Renal cortex interstitium (tissue), 11 donors: Measurements from ENCODE around the gene RANBP1. TPM values are rescaled to one million over a fixed set of nuclear protein-coding genes. Genes with fewer than 3 reads are reported as not detected.

ENCODE experiments used
- DNase-seq, 11 donors: peaks; one replicate each; pipeline ENCODE4 v3.0.0-alpha.2; 2013; ENCODE audit warnings: low read depth in 9 of 11, low spot score in 4 of 11; ENCODE audit errors: extremely low read depth in 1 of 11
- polyA plus RNA-seq, 3 donors: library from polyadenylated mRNA; unstranded; fragments of 120-200 nt; gene quantifications; one replicate each; pipeline ENCODE4 v1.2.1, GENCODE V29; 2013; ENCODE audit not compliant: insufficient read length in 3 of 3

The RANBP1 gene
- polyA plus RNA-seq, 3 donors: 175 to 213 (median 202) TPM

- no peak for DNase-seq
Observed at GRCh38 chr22:20083157-20083890, 32.6 kb upstream of the RANBP1 start.

DNA sequence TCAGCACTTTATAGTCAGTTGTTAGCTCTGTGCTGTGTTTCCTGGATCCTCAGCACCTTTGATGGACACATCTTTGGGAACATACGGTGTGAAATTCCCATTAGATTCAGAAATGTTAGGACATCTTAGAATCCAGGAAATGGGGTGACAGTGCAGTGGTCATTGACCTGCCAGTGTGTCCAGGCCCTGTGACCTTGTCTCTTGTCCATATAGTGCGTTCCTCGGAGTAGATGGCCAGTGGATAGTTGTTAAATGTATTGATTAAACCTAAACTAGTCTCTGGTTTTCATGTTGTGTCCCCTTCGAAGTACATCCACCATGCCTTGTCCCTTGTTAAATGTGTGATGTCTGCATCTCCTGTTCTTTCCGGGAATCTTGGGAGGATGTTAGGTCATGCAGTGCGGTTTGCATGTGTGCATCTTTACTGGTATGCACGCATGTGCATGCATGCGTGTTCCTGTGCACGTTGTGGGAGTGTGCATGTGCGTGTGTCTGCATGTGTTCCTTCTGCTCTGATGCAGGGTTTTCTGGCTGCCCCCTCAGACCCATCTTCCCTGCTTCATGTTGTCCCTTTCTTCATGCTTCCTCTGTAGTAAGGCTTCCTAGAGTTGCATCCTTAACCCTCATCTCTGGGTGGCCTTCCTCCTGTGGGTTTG lies 31.9 kb upstream of the RANBP1 start:
- DNase-seq: no peak

- DNase-seq: no peak
Observed at GRCh38 chr22:20084547-20085413, 31.1 kb upstream of the RANBP1 start.

GRCh38 chr22:20085651-20086050 lies 30.3 kb upstream of the RANBP1 start:
- DNase-seq: no peak

GRCh38 chr22:20086101-20086599 lies 29.8 kb upstream of the RANBP1 start:
- DNase-seq: no peak

- no peak for DNase-seq
Observed at GRCh38 chr22:20086763-20087162, 29.1 kb upstream of the RANBP1 start.

DNA sequence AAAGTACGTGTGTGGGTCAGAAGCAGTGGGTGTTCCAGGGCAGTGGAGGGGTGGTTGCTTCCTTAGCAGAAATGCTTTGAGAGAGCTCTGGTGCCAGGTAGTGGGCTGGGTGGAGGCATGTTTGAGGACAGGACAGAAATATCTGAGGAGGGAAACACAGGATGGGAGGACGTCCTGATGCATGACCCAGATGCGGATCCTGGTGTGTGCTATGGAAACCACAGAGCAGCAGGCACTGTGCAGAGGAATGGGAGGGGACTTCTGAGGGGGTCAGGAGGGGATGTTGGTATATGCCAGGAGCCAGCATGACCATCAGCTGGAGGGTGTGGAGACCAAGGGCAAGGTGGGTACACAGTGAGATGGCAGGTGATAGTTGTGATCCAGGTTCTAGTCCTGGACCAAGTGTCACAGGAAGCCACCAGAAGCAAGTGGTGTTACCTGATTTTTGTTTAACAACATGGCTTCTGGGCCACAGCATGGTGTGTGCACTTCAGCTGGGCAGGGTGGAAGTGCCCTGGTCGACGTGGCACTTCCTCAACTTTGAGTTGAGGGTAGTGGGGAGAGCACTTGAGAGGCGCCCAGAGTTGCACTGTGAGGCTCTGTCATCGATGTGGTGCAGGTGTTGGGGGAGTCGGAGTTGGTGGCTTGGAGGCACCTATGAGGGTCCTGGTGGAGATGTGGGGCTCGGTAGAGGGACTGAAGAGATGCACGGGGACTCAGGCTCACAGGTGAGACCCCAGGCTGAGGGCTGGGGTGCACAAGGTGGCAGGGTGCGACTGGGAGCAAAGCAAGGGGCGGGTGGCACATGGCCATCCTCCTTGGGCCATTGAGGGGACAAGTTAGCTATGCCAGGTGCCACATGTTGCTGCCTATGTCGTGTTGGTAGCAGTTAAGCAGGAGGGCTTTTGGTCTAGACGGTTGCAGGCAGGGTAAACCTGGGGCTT lies 28.3 kb upstream of the RANBP1 start:
- no peak for DNase-seq

DNA sequence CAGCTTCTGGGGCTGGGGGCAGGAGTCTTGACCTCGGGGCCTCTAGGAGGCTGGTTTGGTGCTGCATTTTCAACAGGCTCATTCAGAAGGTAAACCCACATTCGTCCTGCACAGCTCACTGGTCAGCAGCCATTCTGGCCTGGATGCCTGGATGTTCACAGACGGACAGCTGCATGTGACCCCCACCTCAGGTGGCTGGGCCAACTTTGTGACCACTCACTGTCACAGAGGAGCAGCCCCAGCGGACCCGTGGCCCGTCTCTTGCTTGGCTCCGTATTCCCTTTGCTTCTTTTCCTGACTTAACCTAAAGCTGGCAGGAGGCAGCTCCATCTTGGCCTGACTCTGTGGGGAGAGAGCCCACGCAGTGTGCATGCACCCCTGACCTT lies 27.6 kb upstream of the RANBP1 start:
- no peak for DNase-seq

GRCh38 chr22:20089226-20089976 lies 26.5 kb upstream of the RANBP1 start:
- DNase-seq: no peak

GRCh38 chr22:20089977-20090729 lies 25.8 kb upstream of the RANBP1 start:
- DNase-seq: no peak

GRCh38 chr22:20090730-20091240 lies 25.1 kb upstream of the RANBP1 start:
- no peak for DNase-seq

GRCh38 chr22:20091690-20092476 lies 24.0 kb upstream of the RANBP1 start:
- no peak for DNase-seq

GRCh38 chr22:20092477-20092854 lies 23.4 kb upstream of the RANBP1 start:
- DNase-seq: no peak

DNA sequence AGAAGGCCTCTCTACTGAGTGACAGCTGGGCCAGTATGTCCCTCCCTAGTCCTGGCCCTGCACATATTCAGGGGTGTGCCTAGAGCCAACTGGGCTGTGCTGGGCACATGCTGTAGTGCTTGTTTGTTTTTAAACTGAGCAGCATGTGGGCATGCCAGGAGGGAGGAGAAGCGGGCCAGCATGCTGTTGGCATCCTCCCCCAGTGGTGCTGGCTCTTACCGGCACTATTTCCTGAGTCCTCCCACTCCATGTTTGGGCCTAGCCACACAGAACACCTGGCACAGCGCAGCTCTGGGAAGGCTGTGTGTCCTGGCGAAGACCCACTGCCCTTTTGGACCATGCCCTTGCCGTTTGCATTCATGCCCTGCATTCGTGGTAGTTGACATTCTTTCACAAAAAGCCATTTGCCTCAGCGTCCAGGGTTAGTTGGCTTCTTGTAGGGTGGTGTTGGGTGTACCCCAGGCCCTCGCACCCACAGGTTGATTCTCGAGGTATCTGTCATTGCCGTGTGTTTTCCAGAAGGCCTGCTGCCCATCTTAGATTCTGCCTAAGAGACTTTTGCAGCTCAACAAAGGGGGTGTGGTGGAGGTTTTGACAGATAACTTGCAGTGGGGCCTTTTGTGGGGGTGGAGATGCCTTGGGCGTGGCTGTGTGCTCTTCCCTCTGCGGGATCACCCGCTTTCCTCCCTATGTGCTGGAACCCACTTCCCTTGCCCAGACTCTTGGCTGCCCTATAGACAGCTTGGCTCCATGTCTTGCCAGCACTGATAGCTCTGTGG lies 22.3 kb upstream of the RANBP1 start:
- no peak for DNase-seq

- no peak for DNase-seq
Observed at GRCh38 chr22:20094197-20094807, 21.6 kb upstream of the RANBP1 start.
